ENCODE results near the gene VPS13D. TPM values are rescaled to one million over a fixed set of nuclear protein-coding genes. Genes with fewer than 3 reads are reported as not detected.
"Not testable (repeated sequence)": the region's sequence is repeated elsewhere in the genome, so short reads cannot be mapped to it uniquely, and the experiment has no call there.

The VPS13D gene
- total RNA-seq, 2 donors from 2014 or later: 54.0 to 63.3 TPM

DNA sequence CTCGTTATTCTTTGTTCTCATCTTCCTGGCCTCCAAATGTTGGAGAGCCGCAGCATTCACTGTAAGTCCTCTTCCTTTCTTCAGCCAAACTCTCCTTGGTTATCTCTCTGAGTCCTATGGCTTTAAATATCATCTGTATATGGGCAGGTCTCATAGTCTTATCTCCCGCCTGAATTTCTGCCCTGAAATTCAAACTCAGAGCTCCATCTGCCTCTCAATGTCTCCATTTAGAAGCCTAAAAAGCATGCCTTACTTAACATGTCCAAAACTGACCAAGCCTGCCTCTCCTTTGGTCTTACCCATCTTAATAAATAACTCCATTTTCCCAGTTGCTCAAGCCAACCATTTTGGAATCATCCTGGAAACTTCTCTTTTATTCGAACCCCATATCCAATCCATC lies 307.5 kb downstream of the VPS13D start:
- ATAC-seq (no peak), DNase-seq (no peak)
- H3K27ac ChIP-seq: no peak overlapping the region
- 90 to 92% methylated on average over 4 of the region's 4 CpGs for WGBS, 2 donors
- H3K27me3 ChIP-seq: no peaks in the 10 kb centered on the region
- intact Hi-C loops (cut with DNase I): no loop called here
- H3K4me1 ChIP-seq: peaks cover 9% of the 10 kb centered on the region
- no peaks in the 10 kb centered on the region for H3K36me3 ChIP-seq (replicated peaks in 1 of 2; ENCODE audit: insufficient read depth in 1 of 2, low read depth in 2 of 2)
- H3K4me3 ChIP-seq: no peak overlapping the region
- H3K9me3 ChIP-seq: no peaks in the 10 kb centered on the region
- no peak for TF ChIP-seq POLR2A (IDR thresholded peaks at IDR 0.05)
- TF ChIP-seq, protein P1, sequence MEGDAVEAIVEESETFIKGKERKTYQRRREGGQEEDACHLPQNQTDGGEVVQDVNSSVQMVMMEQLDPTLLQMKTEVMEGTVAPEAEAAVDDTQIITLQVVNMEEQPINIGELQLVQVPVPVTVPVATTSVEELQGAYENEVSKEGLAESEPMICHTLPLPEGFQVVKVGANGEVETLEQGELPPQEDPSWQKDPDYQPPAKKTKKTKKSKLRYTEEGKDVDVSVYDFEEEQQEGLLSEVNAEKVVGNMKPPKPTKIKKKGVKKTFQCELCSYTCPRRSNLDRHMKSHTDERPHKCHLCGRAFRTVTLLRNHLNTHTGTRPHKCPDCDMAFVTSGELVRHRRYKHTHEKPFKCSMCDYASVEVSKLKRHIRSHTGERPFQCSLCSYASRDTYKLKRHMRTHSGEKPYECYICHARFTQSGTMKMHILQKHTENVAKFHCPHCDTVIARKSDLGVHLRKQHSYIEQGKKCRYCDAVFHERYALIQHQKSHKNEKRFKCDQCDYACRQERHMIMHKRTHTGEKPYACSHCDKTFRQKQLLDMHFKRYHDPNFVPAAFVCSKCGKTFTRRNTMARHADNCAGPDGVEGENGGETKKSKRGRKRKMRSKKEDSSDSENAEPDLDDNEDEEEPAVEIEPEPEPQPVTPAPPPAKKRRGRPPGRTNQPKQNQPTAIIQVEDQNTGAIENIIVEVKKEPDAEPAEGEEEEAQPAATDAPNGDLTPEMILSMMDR (IDR thresholded peaks at IDR 0.05): no peak

DNA sequence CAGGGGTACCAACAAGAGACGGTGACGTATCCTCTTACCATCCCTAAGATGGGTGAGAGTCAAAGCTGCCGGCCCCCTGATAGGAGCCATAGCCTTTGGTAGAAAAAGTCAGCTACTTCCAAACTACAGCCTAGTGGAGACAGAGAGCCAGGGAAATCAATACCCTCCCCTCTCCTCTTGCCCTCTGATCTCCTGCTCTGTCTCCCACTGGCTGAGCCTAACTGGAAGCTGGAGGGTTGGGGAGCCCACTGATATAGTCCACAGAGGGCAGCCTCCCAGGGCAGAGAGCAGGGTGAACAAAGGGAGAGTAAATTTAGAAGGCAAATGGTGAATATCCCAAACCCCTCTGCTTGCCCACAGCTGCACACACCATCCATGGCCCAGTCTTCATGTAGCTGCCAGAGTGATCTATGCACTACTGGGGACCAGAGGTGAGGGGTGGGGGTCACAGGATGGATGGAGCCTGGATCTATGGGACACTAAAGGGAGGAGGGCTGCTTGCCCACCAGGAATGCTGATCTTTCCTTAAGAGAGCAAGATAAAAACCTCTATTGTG lies 308.2 kb downstream of the VPS13D start:
- no peaks in the 10 kb centered on the region for H3K27me3 ChIP-seq
- H3K4me3 ChIP-seq: no peak overlapping the region
- no peaks in the 10 kb centered on the region for H3K9me3 ChIP-seq
- TF ChIP-seq POLR2A (IDR thresholded peaks at IDR 0.05): no peak
- TF ChIP-seq, protein P1 (IDR thresholded peaks at IDR 0.05): no peak
- DNase-seq (no peak), ATAC-seq (no peak)
- peaks cover 9% of the 10 kb centered on the region for H3K4me1 ChIP-seq
- WGBS, 2 donors: 85 to 100% methylated on average over 3 of the region's 3 CpGs
- intact Hi-C loops (cut with DNase I): no loop called here
- H3K36me3 ChIP-seq (replicated peaks in 1 of 2; ENCODE audit: insufficient read depth in 1 of 2, low read depth in 2 of 2): no peaks in the 10 kb centered on the region
- no peak overlapping the region for H3K27ac ChIP-seq

DNA sequence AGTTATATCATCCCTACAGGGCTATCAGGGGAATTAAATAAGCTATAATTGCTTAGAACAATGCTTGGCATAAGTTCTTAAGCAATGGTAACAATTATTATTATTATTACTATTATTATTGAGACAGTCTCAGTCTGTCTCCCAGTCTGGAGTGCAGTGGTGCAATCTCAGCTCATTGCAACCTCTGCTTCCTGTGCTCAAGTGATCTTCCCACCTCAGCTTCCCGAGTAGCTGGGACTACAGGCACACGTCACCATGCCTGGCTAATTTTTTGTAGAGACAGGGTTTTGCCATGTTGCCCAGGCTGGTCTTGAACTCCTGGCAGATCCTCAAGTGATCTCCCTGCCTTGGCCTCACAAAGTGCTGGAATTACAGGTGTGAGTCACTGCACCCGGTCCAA lies 308.7 kb downstream of the VPS13D start:
- H3K9me3 ChIP-seq; H3K4me3 ChIP-seq; H3K27ac ChIP-seq; H3K4me1 ChIP-seq; DNase-seq; intact Hi-C loops (cut with DNase I); H3K27me3 ChIP-seq; ATAC-seq; H3K36me3 ChIP-seq (replicated peaks in 1 of 2; ENCODE audit: insufficient read depth in 1 of 2, low read depth in 2 of 2): not testable (repeated sequence)
- 88 to 97% methylated on average over 3 of the region's 3 CpGs for WGBS, 2 donors

DNA sequence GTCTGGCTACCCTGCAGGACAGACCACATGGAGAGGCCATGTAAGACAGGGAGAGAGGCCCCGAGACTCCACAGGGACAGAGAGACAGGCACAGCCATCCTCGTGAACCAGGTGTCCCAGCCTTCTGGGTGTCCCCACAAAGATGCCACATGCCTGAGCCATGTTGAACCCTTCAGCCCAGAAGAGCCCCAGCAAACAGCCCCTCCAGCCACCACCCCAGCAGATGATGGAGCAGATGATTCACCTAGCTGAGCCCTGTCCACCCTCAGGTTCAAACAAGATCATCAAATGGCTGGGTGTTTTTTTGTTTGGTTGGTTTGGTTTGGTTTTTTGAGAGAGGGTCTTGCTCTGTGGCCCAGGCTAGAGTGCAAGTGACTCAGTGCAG lies 309.5 kb downstream of the VPS13D start:
- TF ChIP-seq, protein P1 (IDR thresholded peaks at IDR 0.05): no peak
- no peak for TF ChIP-seq POLR2A (IDR thresholded peaks at IDR 0.05)
- H3K4me1 ChIP-seq: peaks cover 17% of the 10 kb centered on the region
- no peaks in the 10 kb centered on the region for H3K9me3 ChIP-seq
- no peak overlapping the region for H3K27ac ChIP-seq
- H3K27me3 ChIP-seq: no peaks in the 10 kb centered on the region
- 77% methylated on average over 2 of the region's 2 CpGs; no CpG with 5 or more reads in 1 of the 2 donors for WGBS, 2 donors
- no peak for ATAC-seq
- H3K36me3 ChIP-seq (replicated peaks in 1 of 2; ENCODE audit: insufficient read depth in 1 of 2, low read depth in 2 of 2): no peaks in the 10 kb centered on the region
- no peak for DNase-seq
- intact Hi-C loops (cut with DNase I): no loop called here
- H3K4me3 ChIP-seq: no peak overlapping the region

DNA sequence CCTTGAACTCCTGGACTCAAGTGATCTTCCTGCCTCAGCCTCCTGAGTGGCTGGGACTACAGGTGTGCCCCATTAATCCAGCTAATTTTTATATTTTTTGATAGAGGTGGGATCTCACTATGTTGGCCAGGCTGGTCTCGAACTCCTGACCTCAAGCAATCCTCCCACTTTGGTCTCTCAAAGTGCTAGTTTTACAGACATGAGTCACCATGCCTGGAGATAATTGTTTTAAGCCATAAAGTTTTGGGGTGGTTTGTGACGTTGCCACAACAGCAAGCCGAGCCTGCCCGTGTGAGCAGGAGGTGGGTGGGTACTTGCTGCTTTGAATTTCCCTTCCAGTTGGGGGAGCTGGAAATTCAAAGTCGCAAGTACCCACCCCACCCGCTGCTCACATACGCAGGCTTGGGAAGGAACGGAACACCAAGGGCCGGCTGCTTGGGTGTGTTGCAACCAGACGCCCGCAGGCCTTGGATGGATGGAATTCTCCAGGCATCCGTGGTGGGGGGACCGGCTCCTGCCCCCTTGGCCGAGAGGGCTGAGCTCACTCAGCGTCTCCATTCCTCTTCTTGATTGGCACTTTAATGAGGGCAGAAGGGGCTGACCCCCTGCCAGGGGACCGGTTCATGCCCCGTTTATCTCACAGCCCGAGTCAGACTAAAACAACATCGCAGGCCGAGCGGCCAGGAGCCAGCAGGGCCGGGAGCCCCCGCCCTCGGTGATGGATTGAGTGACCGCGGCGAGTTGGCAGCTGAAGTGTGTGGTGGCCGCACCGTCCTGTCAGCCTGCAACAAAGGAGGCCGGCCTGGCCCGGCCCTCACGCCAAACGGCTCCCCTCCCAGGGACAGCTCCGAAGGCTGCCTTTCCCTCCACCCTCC lies 310.1 kb downstream of the VPS13D start:
- Histone ChIP-seq H3K4me1 (peaks cover 24% of the 10 kb centered on the region), H3K27ac (peak overlapping the region in 1 of 4 donors; percentile 46), H3K9me3 (no peaks in the 10 kb centered on the region), H3K4me3 (no peak overlapping the region), H3K36me3 (replicated peaks in 1 of 2; ENCODE audit: insufficient read depth in 1 of 2, low read depth in 2 of 2) (no peaks in the 10 kb centered on the region), H3K27me3 (no peaks in the 10 kb centered on the region)
- TF ChIP-seq POLR2A (IDR thresholded peaks at IDR 0.05): no peak
- TF ChIP-seq, protein P1 (IDR thresholded peaks at IDR 0.05): no peak
- 48 to 83% methylated on average over 10 to 34 of the region's 34 CpGs for WGBS, 2 donors
- DNase-seq (peak; percentile 31 to 59 (median 52)), ATAC-seq (peak; percentile 62)
- intact Hi-C loops (cut with DNase I): no loop called here

Data from body of pancreas (tissue), 4 donors.